Lower leg skin (tissue), 4 donors: Measurements from ENCODE around the gene SH3TC2. TPM values are rescaled to one million over a fixed set of nuclear protein-coding genes. Genes with fewer than 3 reads are reported as not detected.

Source experiments
- DNase-seq, 2 donors: peaks; one replicate each; pipeline ENCODE4 v3.0.0-alpha.2; 2019; ENCODE audit warnings: low spot score in 2 of 2
- H3K4me3 ChIP-seq: fragments of 200-600 bp; sonication (generic); 2 replicates; pipeline ENCODE4 v1.5.1; 2017; ENCODE audit warnings: mild to moderate bottlenecking, low read depth; ENCODE audit not compliant: poor library complexity, severe bottlenecking
- POLR2A ChIP-seq, 2 donors: fragments of 450-650 bp; IDR thresholded peaks; one replicate each; pipeline ENCODE4 v1.6.1; 2016 to 2017; ENCODE audit warnings: antibody characterized with exemption in 2 of 2, mild to moderate bottlenecking in 1 of 2, moderate library complexity in 1 of 2
- WGBS, 2 donors: methylation state at CpG; one replicate each; pipeline ENCODE4 v1.1.5; 2018; 5-methylcytosine and 5-hydroxymethylcytosine counted together
- intact Hi-C: fragments of 100-400 bp; cut with DNase I; formaldehyde crosslinking; loops from one replicate; pipeline ENCODE4 v1.15.0; 2023; ENCODE audit warnings: low total_unique reads
- total RNA-seq, 4 donors: library from RNA; depleted of rRNA; stranded (reverse); fragments of >200 nt; gene quantifications; one replicate each; pipeline ENCODE4 v1.1.0, GENCODE V29; 2016
- TF ChIP-seq, protein P1 (sequence below), 3 donors: fragments of 450-650 bp; IDR thresholded peaks; one replicate each; pipeline ENCODE4 v1.5.1; 2016; ENCODE audit warnings: antibody characterized with exemption in 3 of 3, mild to moderate bottlenecking in 3 of 3, moderate library complexity in 2 of 3

Gene SH3TC2
- total RNA-seq, 4 donors from 2014 or later, result 0.80 to 3.7 (median 2.0) TPM

DNA sequence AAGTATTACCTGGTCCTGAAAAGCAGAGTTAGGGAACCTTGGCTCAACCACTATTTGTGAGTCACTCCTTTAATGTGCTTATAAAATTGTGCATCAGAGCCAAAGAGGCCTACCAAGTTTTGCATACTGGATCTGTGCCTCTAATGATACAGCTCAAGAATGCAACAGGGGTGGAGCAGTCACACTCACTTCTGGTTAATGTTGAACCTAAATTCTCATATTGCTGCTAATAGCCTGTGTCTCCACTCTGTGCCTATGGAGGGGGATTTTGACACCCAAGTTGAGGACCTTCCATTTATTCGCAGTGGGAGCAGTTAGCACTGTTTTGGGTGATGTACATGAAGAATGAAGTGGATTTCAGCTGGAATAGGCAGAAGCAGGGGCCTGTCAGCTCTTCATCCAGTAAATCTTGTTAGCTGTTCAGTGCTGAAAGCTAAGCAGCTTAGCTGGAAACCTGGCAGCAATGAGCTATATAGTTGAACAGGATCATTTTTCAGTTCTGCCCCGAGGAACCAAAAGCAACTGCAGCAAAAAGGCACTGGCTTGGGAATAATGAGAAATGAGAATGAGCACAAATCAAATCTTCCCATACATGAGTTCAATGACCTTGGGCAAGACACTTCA is 9.7 kb downstream of the SH3TC2 start:
- no peak for DNase-seq
- intact Hi-C loops, result no loop called here
- 35 to 41% methylated on average over 2 of the region's 2 CpGs for WGBS, 2 donors
- H3K4me3 ChIP-seq, result no peak overlapping the region
- TF ChIP-seq POLR2A (IDR thresholded peaks at IDR 0.05), result no peak
- TF ChIP-seq, protein P1, sequence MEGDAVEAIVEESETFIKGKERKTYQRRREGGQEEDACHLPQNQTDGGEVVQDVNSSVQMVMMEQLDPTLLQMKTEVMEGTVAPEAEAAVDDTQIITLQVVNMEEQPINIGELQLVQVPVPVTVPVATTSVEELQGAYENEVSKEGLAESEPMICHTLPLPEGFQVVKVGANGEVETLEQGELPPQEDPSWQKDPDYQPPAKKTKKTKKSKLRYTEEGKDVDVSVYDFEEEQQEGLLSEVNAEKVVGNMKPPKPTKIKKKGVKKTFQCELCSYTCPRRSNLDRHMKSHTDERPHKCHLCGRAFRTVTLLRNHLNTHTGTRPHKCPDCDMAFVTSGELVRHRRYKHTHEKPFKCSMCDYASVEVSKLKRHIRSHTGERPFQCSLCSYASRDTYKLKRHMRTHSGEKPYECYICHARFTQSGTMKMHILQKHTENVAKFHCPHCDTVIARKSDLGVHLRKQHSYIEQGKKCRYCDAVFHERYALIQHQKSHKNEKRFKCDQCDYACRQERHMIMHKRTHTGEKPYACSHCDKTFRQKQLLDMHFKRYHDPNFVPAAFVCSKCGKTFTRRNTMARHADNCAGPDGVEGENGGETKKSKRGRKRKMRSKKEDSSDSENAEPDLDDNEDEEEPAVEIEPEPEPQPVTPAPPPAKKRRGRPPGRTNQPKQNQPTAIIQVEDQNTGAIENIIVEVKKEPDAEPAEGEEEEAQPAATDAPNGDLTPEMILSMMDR (IDR thresholded peaks at IDR 0.05), result no peak

DNA sequence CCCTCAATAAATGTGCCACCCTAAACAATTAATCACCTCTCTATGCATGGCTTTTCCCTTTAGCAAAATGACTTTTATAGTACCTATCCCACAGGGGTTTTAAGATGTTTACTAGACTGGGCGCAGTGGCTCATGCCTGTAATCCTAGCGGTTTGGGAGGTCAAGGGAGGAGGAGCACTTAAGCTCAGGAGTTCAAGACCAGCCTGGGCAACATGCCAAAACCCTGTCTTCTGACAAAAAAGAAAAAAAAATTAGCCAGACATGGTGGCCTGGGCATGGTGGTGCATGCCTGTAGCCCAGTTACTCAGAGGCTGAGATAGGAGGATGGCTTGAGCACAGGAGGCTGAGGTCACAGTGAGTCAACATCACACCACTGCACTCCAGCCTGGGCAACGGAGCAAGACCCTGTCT is 13.5 kb downstream of the SH3TC2 start:
- WGBS, 2 donors, result 76 to 80% methylated on average over 3 of the region's 3 CpGs
- DNase-seq, result no peak
- no peak overlapping the region for H3K4me3 ChIP-seq
- TF ChIP-seq, protein P1 (IDR thresholded peaks at IDR 0.05), result no peak
- TF ChIP-seq POLR2A (IDR thresholded peaks at IDR 0.05), result no peak
- intact Hi-C loops, result no loop called here

DNA sequence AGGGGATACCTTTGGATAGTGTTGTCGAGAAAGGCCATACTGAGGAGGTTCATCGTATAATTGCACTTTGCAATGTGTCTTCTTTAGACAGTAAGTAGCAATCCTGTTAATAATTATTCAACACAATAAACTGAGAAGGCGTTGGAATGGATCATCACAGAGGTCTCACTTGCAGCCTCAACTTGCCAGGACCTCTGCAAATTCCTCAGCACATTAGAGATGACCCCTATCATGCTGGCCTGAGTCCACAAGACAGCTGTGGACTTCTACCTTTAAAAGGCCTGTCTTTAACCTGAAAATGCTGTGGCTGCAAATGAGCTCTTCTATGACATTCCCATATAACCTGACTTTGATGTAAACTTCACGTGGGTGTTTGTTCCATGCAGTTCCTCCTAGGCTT is 14.1 kb downstream of the SH3TC2 start:
- WGBS, 2 donors, result 78 to 84% methylated on average over 4 of the region's 4 CpGs
- H3K4me3 ChIP-seq, result no peak overlapping the region
- no peak for DNase-seq
- TF ChIP-seq, protein P1 (IDR thresholded peaks at IDR 0.05), result no peak
- no peak for TF ChIP-seq POLR2A (IDR thresholded peaks at IDR 0.05)
- intact Hi-C loops, result no loop called here

DNA sequence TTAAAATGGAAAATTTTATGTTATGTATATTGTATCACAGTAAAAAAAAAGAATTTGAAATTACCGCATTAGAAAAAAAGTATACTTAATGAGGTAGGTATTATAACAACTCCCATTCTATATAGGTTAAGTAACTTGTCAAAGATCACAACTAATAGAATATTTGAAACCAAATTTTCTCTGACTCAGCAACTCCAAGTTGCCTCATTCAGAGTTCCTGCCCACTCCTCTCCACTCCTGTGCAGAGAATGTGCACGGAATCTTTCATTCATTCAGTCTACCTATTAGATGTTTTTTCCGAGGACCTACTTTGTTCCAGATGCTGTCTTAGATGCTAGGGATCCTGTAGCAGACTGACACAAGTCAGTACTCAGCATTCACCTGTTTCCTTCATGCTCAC is 15.4 kb downstream of the SH3TC2 start:
- WGBS, 2 donors, result 90 to 93% methylated on average over 3 of the region's 3 CpGs
- no peak for DNase-seq
- no peak overlapping the region for H3K4me3 ChIP-seq
- intact Hi-C loops, result no loop called here
- TF ChIP-seq, protein P1 (IDR thresholded peaks at IDR 0.05), result no peak
- no peak for TF ChIP-seq POLR2A (IDR thresholded peaks at IDR 0.05)

DNA sequence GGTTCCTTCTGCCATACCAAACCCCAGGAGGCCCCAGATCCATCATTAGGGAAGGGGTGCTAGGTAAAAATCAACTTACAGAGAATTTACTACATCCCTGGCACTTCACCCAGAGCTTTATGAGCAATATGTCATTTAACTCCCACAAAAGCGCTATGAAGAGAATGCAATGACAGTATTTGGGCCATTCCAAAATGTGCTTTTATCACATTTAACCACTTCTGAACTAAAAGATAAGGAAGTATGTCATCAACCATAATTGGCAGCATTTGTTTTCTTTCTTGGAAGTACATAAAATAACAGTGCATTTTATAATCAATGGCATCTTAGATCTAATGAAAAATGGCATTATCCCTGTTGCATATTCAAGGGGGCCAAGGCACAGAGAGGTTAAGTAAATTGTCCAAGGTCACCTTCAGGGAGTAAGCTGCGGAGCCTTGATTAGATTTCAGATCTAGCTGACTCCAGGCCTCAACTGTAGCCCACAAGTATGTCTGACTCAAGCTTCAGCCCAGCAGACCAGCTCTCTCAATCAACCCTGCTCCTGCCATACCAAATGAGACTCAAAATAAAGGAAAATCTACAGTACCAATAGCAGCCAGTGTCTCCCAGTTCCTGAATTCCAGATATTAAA is 16.5 kb downstream of the SH3TC2 start:
- DNase-seq, result no peak
- intact Hi-C loops, result no loop called here
- TF ChIP-seq, protein P1 (IDR thresholded peaks at IDR 0.05), result no peak
- no peak for TF ChIP-seq POLR2A (IDR thresholded peaks at IDR 0.05)
- 86 to 88% methylated on average over 2 of the region's 2 CpGs for WGBS, 2 donors
- H3K4me3 ChIP-seq, result no peak overlapping the region

DNA sequence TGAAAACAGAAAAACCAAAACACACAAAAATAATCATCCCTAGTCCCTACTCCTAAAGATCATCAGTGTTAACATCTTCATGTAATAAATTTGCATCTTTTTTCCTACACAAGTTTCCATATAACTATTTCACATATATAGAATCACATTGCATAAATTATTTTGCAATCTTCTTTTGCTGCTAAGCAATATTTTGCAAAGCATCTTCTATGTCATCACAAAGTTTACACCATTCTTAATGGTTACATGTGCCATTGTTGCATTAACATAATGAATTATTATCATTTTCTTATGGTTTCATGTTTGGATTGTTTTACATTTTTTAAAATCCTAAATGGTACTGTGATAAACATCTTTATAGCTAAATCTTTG is 17.8 kb downstream of the SH3TC2 start:
- no peak overlapping the region for H3K4me3 ChIP-seq
- no peak for DNase-seq
- TF ChIP-seq, protein P1 (IDR thresholded peaks at IDR 0.05), result no peak
- no peak for TF ChIP-seq POLR2A (IDR thresholded peaks at IDR 0.05)
- intact Hi-C loops, result no loop called here
